Keratinocyte (primary cell): ENCODE results near the gene TUBGCP3. TPM values are rescaled to one million over a fixed set of nuclear protein-coding genes. Genes with fewer than 3 reads are reported as not detected.
A peak's percentile ranks its signal among the peaks of the same experiment; 100 is the strongest.

ENCODE experiments used
- DNase-seq: peaks from one replicate; pipeline ENCODE4 v3.0.0-alpha.2; 2011; ENCODE audit warnings: low read depth, missing footprints, low spot score
- FAIRE-seq: peaks from 2 replicates; lab custom pipeline; 2011; peaks lifted over from hg19 to GRCh38; lab: Jason Lieb, UNC
- H2AFZ ChIP-seq: 2 replicates; pipeline ENCODE4 v1.6.0; 2012; ENCODE audit warnings: low read length, control low read depth, inconsistent platforms; ENCODE audit not compliant: control insufficient read depth
- H3K27ac ChIP-seq: 2 replicates; pipeline ENCODE4 v1.5.1; 2011; ENCODE audit warnings: low read length; ENCODE audit not compliant: control insufficient read depth, insufficient read depth
- H3K27me3 ChIP-seq: 3 replicates; pipeline ENCODE4 v1.6.0; 2011; ENCODE audit warnings: low read length; ENCODE audit not compliant: control insufficient read depth, insufficient read depth; ENCODE audit errors: extremely low read depth
- H3K36me3 ChIP-seq, 2 experiments: 2 replicates in 1 of 2; 3 replicates in 1 of 2; pipeline ENCODE4 v1.5.1; 2011; ENCODE audit warnings: low read length in 2 of 2, mild to moderate bottlenecking in 1 of 2; ENCODE audit not compliant: control insufficient read depth in 2 of 2, insufficient read depth in 2 of 2; ENCODE audit errors: extremely low read depth in 1 of 2
- H3K4me1 ChIP-seq: 3 replicates; pipeline ENCODE4 v1.5.1; 2011; ENCODE audit warnings: low read length; ENCODE audit not compliant: control insufficient read depth, insufficient read depth; ENCODE audit errors: extremely low read depth
- H3K4me2 ChIP-seq: 3 replicates; pipeline ENCODE4 v1.6.0; 2011; ENCODE audit warnings: low read depth, low read length; ENCODE audit not compliant: control insufficient read depth, insufficient read depth; ENCODE audit errors: extremely low read depth
- H3K4me3 ChIP-seq, 3 experiments: fragments of 200-600 bp in 1 of 3; sonication (generic) in 1 of 3; 2 replicates in 2 of 3; 3 replicates in 1 of 3; pipeline ENCODE4 v1.5.1; 2011 to 2016; ENCODE audit warnings: low read length in 3 of 3, mild to moderate bottlenecking in 3 of 3, control low read depth in 2 of 3, inconsistent platforms in 1 of 3, low read depth in 1 of 3, mixed read lengths in 1 of 3, mixed run types in 1 of 3, moderate library complexity in 1 of 3; ENCODE audit not compliant: control insufficient read depth in 2 of 3, insufficient read depth in 2 of 3; ENCODE audit errors: extremely low read depth in 1 of 3
- H3K79me2 ChIP-seq: 2 replicates; pipeline ENCODE4 v1.6.0; 2012; ENCODE audit warnings: low read length; ENCODE audit not compliant: control insufficient read depth, insufficient read depth
- H3K9ac ChIP-seq: 3 replicates; pipeline ENCODE4 v1.6.0; 2011; ENCODE audit warnings: low read length; ENCODE audit not compliant: control insufficient read depth, insufficient read depth; ENCODE audit errors: extremely low read depth
- H3K9me1 ChIP-seq: 3 replicates; pipeline ENCODE4 v1.6.0; 2011; ENCODE audit warnings: low read length; ENCODE audit not compliant: control insufficient read depth, insufficient read depth; ENCODE audit errors: extremely low read depth
- H3K9me3 ChIP-seq: 2 replicates; pipeline ENCODE4 v1.5.1; 2012; ENCODE audit warnings: low read depth, low read length; ENCODE audit not compliant: control insufficient read depth
- H4K20me1 ChIP-seq: 3 replicates; pipeline ENCODE4 v1.6.0; 2011; ENCODE audit warnings: low read length; ENCODE audit not compliant: control insufficient read depth, insufficient read depth; ENCODE audit errors: extremely low read depth
- CTCF ChIP-seq, 3 experiments: IDR thresholded peaks in 1 of 3; conservative IDR thresholded peaks in 1 of 3; optimal IDR thresholded peaks in 1 of 3; 2 replicates in 2 of 3; 3 replicates in 1 of 3; pipeline versions ENCODE3 to v1.5.1; 2011; ENCODE audit warnings: low read length in 3 of 3, mild to moderate bottlenecking in 3 of 3, moderate library complexity in 2 of 3, control low read depth in 1 of 3, inconsistent platforms in 1 of 3; ENCODE audit not compliant: insufficient read depth in 2 of 3; ENCODE audit errors: extremely low read depth in 1 of 3
- EZH2 ChIP-seq: IDR thresholded peaks from one replicate; pipeline ENCODE4 v1.6.1; 2012; ENCODE audit warnings: inconsistent platforms, mild to moderate bottlenecking, low read length, moderate library complexity
- dilution Hi-C: fragments of 300-500 bp; cut with MboI; formaldehyde crosslinking; loops from one replicate; pipeline ENCODE4 v1.7.0; 2020; ENCODE audit warnings: low sequenced_read_pairs; ENCODE audit not compliant: extremely low pct_ligation_motif_present
- polyA minus RNA-seq, 3 experiments: library from RNA; depleted of rRNA, polyadenylated mRNA; stranded (reverse); fragments of >200 nt; gene quantifications; 1 replicate in 1 of 3; 2 replicates in 1 of 3; 3 replicates in 1 of 3; pipeline ENCODE4 v1.2.3, GENCODE V29; 2011
- polyA plus RNA-seq, 5 experiments: library from polyadenylated mRNA; depleted of rRNA in 3 of 5; stranded (reverse) in 3 of 5; stranded (forward) in 1 of 5; unstranded in 1 of 5; fragments of >200 nt; gene quantifications; 1 replicate in 1 of 5; 2 replicates in 3 of 5; 3 replicates in 1 of 5; pipeline versions ENCODE4 v1.2.1 to v1.2.3, GENCODE V29; 2011 to 2012; ENCODE audit warnings: missing spikeins in 2 of 5, low read depth in 1 of 5, low replicate concordance in 1 of 5

TUBGCP3 gene
- polyA plus RNA-seq, result 9.2 to 16.8 TPM (median 14.0 TPM) in 3 replicates
- polyA plus RNA-seq (2011; ENCODE audit: low read depth), result 7.1 TPM
- polyA plus RNA-seq (2011; cell fraction: cytosol; rRNA removed), result 10.5 TPM in 2 replicates
- 21.3 and 32.1 TPM in 2 replicates for polyA plus RNA-seq (2011; cell fraction: nucleus; rRNA removed)
- polyA plus RNA-seq (2012; ENCODE audit: low replicate concordance), result 12.5 and 15.7 TPM in 2 replicates
- polyA minus RNA-seq, result 16.5 to 29.6 TPM (median 23.1 TPM) in 3 replicates
- polyA minus RNA-seq (2011; cell fraction: cytosol; rRNA and poly(A)+ RNA removed), result 7.7 TPM
- polyA minus RNA-seq (2011; cell fraction: nucleus; rRNA and poly(A)+ RNA removed), result 18.9 and 28.8 TPM in 2 replicates

GRCh38 chr13:112587764-112588489 lies at the start of gene TUBGCP3:
TUBGCP3 (minus strand) TSS chr13:112588153; CDS start chr13:112587980, 173 bp downstream.
- dilution Hi-C loops, result no loop called here

GRCh38 chr13:112637017-112637801 lies 49.3 kb upstream of the TUBGCP3 start:
- Histone ChIP-seq H3K4me2 (no peak overlapping the region), H4K20me1 (no peaks in the 10 kb centered on the region), H3K27ac (no peak overlapping the region), H3K4me3 (no peak overlapping the region), H3K27me3 (peaks cover 45% of the 10 kb centered on the region), H3K9me1 (no peaks in the 10 kb centered on the region), H2AFZ (no peak overlapping the region), H3K36me3 (no peaks in the 10 kb centered on the region), H3K9me3 (no peaks in the 10 kb centered on the region), H3K9ac (no peak overlapping the region), H3K4me1 (peaks cover 7% of the 10 kb centered on the region), H3K79me2 (no peaks in the 10 kb centered on the region)
- TF ChIP-seq EZH2 (no peak), CTCF (optimal IDR thresholded peaks at IDR 0.05 in 1 of 3, IDR thresholded peaks at IDR 0.05 in 1 of 3, conservative IDR thresholded peaks at IDR 0.05 in 1 of 3; ENCODE audit: extremely low read depth in 1 of 3, insufficient read depth in 2 of 3, low read length in 3 of 3) (no peak)
- FAIRE-seq, result no peak
- no peak for DNase-seq
- dilution Hi-C loops, result no loop called here

More at GRCh38 chr13:112587764-112588489, at the start of gene TUBGCP3:
- Histone ChIP-seq H3K79me2 (peaks cover 43% of the 10 kb centered on the region), H3K9me1 (no peaks in the 10 kb centered on the region), H3K4me2 (peak within 1 kb of the TSS; percentile 89), H3K9me3 (no peaks in the 10 kb centered on the region), H3K9ac (peak within 1 kb of the TSS; percentile 93), H3K4me3 (peak within 1 kb of the TSS; percentile 83 to 97 (median 92)), H2AFZ (peak within 1 kb of the TSS; percentile 95), H3K36me3 (no peaks in the 10 kb centered on the region), H3K4me1 (no peaks in the 10 kb centered on the region), H4K20me1 (no peaks in the 10 kb centered on the region), H3K27ac (peak within 1 kb of the TSS; percentile 77), H3K27me3 (no peaks in the 10 kb centered on the region)
- no peak for FAIRE-seq
- TF ChIP-seq EZH2 (no peak), CTCF (optimal IDR thresholded peaks at IDR 0.05 in 1 of 3, IDR thresholded peaks at IDR 0.05 in 1 of 3, conservative IDR thresholded peaks at IDR 0.05 in 1 of 3; ENCODE audit: extremely low read depth in 1 of 3, insufficient read depth in 2 of 3, low read length in 3 of 3) (no peak)
- DNase-seq, result no peak
